Sigmoid colon (tissue), 7 donors: ENCODE results near the gene RHBG. TPM values are rescaled to one million over a fixed set of nuclear protein-coding genes. Genes with fewer than 3 reads are reported as not detected.

Experiments used
- DNase-seq: peaks from one replicate; pipeline ENCODE4 v3.0.0-alpha.2; 2019
- H3K27ac ChIP-seq, 4 donors: fragments of 200-600 bp; sonication (generic); one replicate each; pipeline ENCODE4 v1.5.1; 2016 to 2019; ENCODE audit warnings: mild to moderate bottlenecking in 1 of 4
- H3K27me3 ChIP-seq, 3 donors: fragments of 200-600 bp; sonication (generic); one replicate each; pipeline ENCODE4 v1.5.1; 2019; ENCODE audit warnings: mild to moderate bottlenecking in 1 of 3
- H3K36me3 ChIP-seq, 4 donors: fragments of 200-600 bp; sonication (generic); one replicate each; pipeline ENCODE4 v1.5.1; 2016 to 2019
- H3K4me1 ChIP-seq, 4 donors: fragments of 200-600 bp; sonication (generic); one replicate each; pipeline ENCODE4 v1.5.1; 2017 to 2019
- H3K4me3 ChIP-seq, 4 donors: fragments of 200-600 bp; sonication (generic); one replicate each; pipeline ENCODE4 v1.5.1; 2017 to 2019; ENCODE audit warnings: mild to moderate bottlenecking in 2 of 4, moderate library complexity in 1 of 4
- H3K9me3 ChIP-seq, 4 donors: fragments of 200-600 bp in 3 of 4; sonication (generic) in 3 of 4; one replicate each; pipeline versions ENCODE4 v1.5.1 to v1.6.1; 2013 to 2019
- CTCF ChIP-seq, 4 experiments: fragments of 450-650 bp in 3 of 4; fragments of 200-600 bp in 1 of 4; IDR thresholded peaks; one replicate each; pipeline ENCODE4 v1.5.1; 2016 to 2019; ENCODE audit warnings: antibody characterized with exemption in 4 of 4, mild to moderate bottlenecking in 3 of 4, moderate library complexity in 2 of 4
- EP300 ChIP-seq, 4 donors: sonication (generic); formaldehyde crosslinking; IDR thresholded peaks; one replicate each; pipeline ENCODE4 v1.6.1; 2017; ENCODE audit warnings: antibody characterized with exemption in 4 of 4
- POLR2A ChIP-seq, 2 donors: fragments of 450-650 bp; IDR thresholded peaks; one replicate each; pipeline ENCODE4 v1.6.1; 2016; ENCODE audit warnings: antibody characterized with exemption in 2 of 2, mild to moderate bottlenecking in 2 of 2, moderate library complexity in 2 of 2
- POLR2AphosphoS5 ChIP-seq, 4 donors: sonication (generic); formaldehyde crosslinking; IDR thresholded peaks; one replicate each; pipeline ENCODE4 v1.6.1; 2017; ENCODE audit warnings: antibody characterized with exemption in 4 of 4
- WGBS, 2 donors: extraction: QIAGEN DNeasy Blood & Tissue Kit; methylation state at CpG; one replicate each; pipeline ENCODE4 v1.1.7; 2013; 5-methylcytosine and 5-hydroxymethylcytosine counted together
- intact Hi-C: fragments of 100-400 bp; cut with DNase I; formaldehyde crosslinking; loops from one replicate; pipeline ENCODE4 v1.15.1; 2023
- polyA plus RNA-seq, 3 donors: library from polyadenylated mRNA; stranded (reverse); fragments of 200-250 nt; gene quantifications; one replicate each; pipeline ENCODE4 v1.2.3, GENCODE V29; 2013
- total RNA-seq, 4 donors: library from RNA; depleted of rRNA; stranded (reverse); fragments of >200 nt; gene quantifications; one replicate each; pipeline ENCODE4 v1.1.0, GENCODE V29; 2016
- donor health status: healthy with polysubstance abuse.
- donor health status: Bipolar disorder and iron deficiency.
- donor health status: healthy.

RHBG gene
- total and polyA plus RNA-seq, 7 donors = not detected

- intact Hi-C loops = loop anchor here (5.0 to 10.0 kb wide), 2 partner anchors 147 to 219 kb away; no protein-coding TSS in a partner anchor
- WGBS, 2 donors = 35 to 57% methylated on average over 15 of the region's 15 CpGs
Observed at GRCh38 chr1:156387870-156388173, 18.8 kb downstream of the RHBG start.

GRCh38 chr1:156388174-156389137 lies 19.4 kb downstream of the RHBG start:
- intact Hi-C loops = loop anchor here (5.0 to 10.0 kb wide), 2 partner anchors 146 to 219 kb away; no protein-coding TSS in a partner anchor
- H3K4me1 ChIP-seq = peaks cover 0 to 11% (median 8%) of the 10 kb centered on the region in 4 donors
- H3K4me3 ChIP-seq = peak overlapping the region in 2 of 4 donors; percentile 8 to 21
- peaks cover 16 to 61% (median 39%) of the 10 kb centered on the region in 3 donors for H3K27me3 ChIP-seq
- H3K36me3 ChIP-seq = no peaks in the 10 kb centered on the region
- WGBS, 2 donors = 7 to 12% methylated on average over 73 of the region's 73 CpGs
- no peaks in the 10 kb centered on the region for H3K9me3 ChIP-seq
- no peak overlapping the region for H3K27ac ChIP-seq
- no peak for TF ChIP-seq CTCF (IDR thresholded peaks at IDR 0.05)
- TF ChIP-seq POLR2AphosphoS5 (IDR thresholded peaks at IDR 0.05) = no peak
- TF ChIP-seq EP300 (IDR thresholded peaks at IDR 0.05) = no peak
- no peak for TF ChIP-seq POLR2A (IDR thresholded peaks at IDR 0.05)
- no peak for DNase-seq

More at GRCh38 chr1:156387870-156388173, 18.8 kb downstream of the RHBG start:
- TF ChIP-seq EP300 (IDR thresholded peaks at IDR 0.05) = no peak
- no peak for TF ChIP-seq POLR2AphosphoS5 (IDR thresholded peaks at IDR 0.05)
- no peak for TF ChIP-seq POLR2A (IDR thresholded peaks at IDR 0.05)
- TF ChIP-seq CTCF (IDR thresholded peaks at IDR 0.05) = no peak
- Histone ChIP-seq H3K27me3 (peaks cover 16 to 57% (median 38%) of the 10 kb centered on the region in 3 donors), H3K36me3 (no peaks in the 10 kb centered on the region), H3K9me3 (no peaks in the 10 kb centered on the region), H3K4me1 (peaks cover 0 to 11% (median 8%) of the 10 kb centered on the region in 4 donors), H3K4me3 (no peak overlapping the region), H3K27ac (no peak overlapping the region)
- DNase-seq = no peak

GRCh38 chr1:156389311-156389710 lies 20.3 kb downstream of the RHBG start:
- Histone ChIP-seq H3K9me3 (no peaks in the 10 kb centered on the region), H3K36me3 (no peaks in the 10 kb centered on the region), H3K4me1 (peaks cover 0 to 11% (median 8%) of the 10 kb centered on the region in 4 donors), H3K27me3 (peaks cover 16 to 61% (median 39%) of the 10 kb centered on the region in 3 donors), H3K27ac (no peak overlapping the region), H3K4me3 (no peak overlapping the region)
- no peak for DNase-seq
- whole genome bisulfite sequencing, 2 donors = 96% methylated on average over 8 of the region's 8 CpGs
- TF ChIP-seq EP300 (IDR thresholded peaks at IDR 0.05) = no peak
- TF ChIP-seq POLR2AphosphoS5 (IDR thresholded peaks at IDR 0.05) = no peak
- no peak for TF ChIP-seq POLR2A (IDR thresholded peaks at IDR 0.05)
- TF ChIP-seq CTCF (IDR thresholded peaks at IDR 0.05) = no peak
- intact Hi-C loops = loop anchor here (5.0 to 10.0 kb wide), 2 partner anchors 145 to 218 kb away; no protein-coding TSS in a partner anchor

- Histone ChIP-seq H3K36me3 (no peaks in the 10 kb centered on the region), H3K27ac (no peak overlapping the region), H3K9me3 (no peaks in the 10 kb centered on the region), H3K4me1 (peaks cover 0 to 11% (median 8%) of the 10 kb centered on the region in 4 donors), H3K27me3 (peaks cover 16 to 61% (median 39%) of the 10 kb centered on the region in 3 donors), H3K4me3 (no peak overlapping the region)
- 59 to 67% methylated on average over 20 of the region's 20 CpGs for WGBS, 2 donors
- no peak for DNase-seq
- intact Hi-C loops = no loop called here
- no peak for TF ChIP-seq POLR2AphosphoS5 (IDR thresholded peaks at IDR 0.05)
- TF ChIP-seq EP300 (IDR thresholded peaks at IDR 0.05) = no peak
- no peak for TF ChIP-seq POLR2A (IDR thresholded peaks at IDR 0.05)
- no peak for TF ChIP-seq CTCF (IDR thresholded peaks at IDR 0.05)
Observed at GRCh38 chr1:156390469-156391365, 21.7 kb downstream of the RHBG start.
